PC-9 (cell line): Measurements from ENCODE around the gene ZNF528. TPM values are rescaled to one million over a fixed set of nuclear protein-coding genes. Genes with fewer than 3 reads are reported as not detected.

Experiments used
- BruUV-seq: library from RNA; stranded (reverse); fragments of 400-500 nt; replicated peaks from 2 replicates; lab custom pipeline; 2021; lab: Mats Ljungman, UMichigan
- CTCF ChIA-PET: fragments of 300-600 bp; sonication (Branson Sonifier 250); formaldehyde crosslinking; loops from one replicate; lab custom pipeline; 2022; ENCODE audit warnings: antibody characterized with exemption; lab: Charles Lee
- POLR2A ChIA-PET: fragments of 300-600 bp; sonication (Branson Sonifier 250); formaldehyde crosslinking; loops from one replicate; lab custom pipeline; 2022; ENCODE audit warnings: antibody characterized with exemption; ENCODE audit not compliant: unreplicated experiment; lab: Charles Lee
- DNase-seq, 2 experiments: peaks; one replicate each; pipeline versions ENCODE4 v3.0.0 to v3.0.0-alpha.2; 2015 to 2022; ENCODE audit warnings: mixed read lengths in 1 of 2
- H2AFZ ChIP-seq: fragments of 200-600 bp; sonication (generic); 2 replicates; pipeline ENCODE4 v1.8.1; 2017; ENCODE audit warnings: antibody characterized with exemption
- H3F3A ChIP-seq: fragments of 200-600 bp; sonication (generic); 2 replicates; pipeline ENCODE4 v1.8.1; 2017; ENCODE audit warnings: antibody characterized with exemption, mild to moderate bottlenecking, low read depth; ENCODE audit not compliant: insufficient read depth
- H3K27ac ChIP-seq: fragments of 200-600 bp; sonication (generic); 2 replicates; pipeline ENCODE4 v1.6.1; 2016; ENCODE audit warnings: mixed run types
- H3K27me3 ChIP-seq: fragments of 200-600 bp; sonication (generic); 2 replicates; pipeline ENCODE4 v1.6.1; 2016; ENCODE audit warnings: low read depth, mixed run types; ENCODE audit not compliant: insufficient read depth
- H3K36me3 ChIP-seq: fragments of 200-600 bp; sonication (generic); 2 replicates; pipeline ENCODE4 v1.6.1; 2016; ENCODE audit warnings: low read depth, mixed run types
- H3K4me1 ChIP-seq: fragments of 200-600 bp; sonication (generic); replicated peaks from 2 replicates; pipeline ENCODE4 v1.6.1; 2016; ENCODE audit warnings: mixed run types; ENCODE audit not compliant: insufficient read depth
- H3K4me2 ChIP-seq: fragments of 200-600 bp; sonication (generic); 2 replicates; pipeline ENCODE4 v1.6.1; 2017; ENCODE audit warnings: mixed run types
- H3K4me3 ChIP-seq: fragments of 200-600 bp; sonication (generic); 2 replicates; pipeline ENCODE4 v1.6.1; 2016; ENCODE audit warnings: mixed run types
- H3K79me2 ChIP-seq: fragments of 200-600 bp; sonication (generic); 2 replicates; pipeline ENCODE4 v1.6.1; 2017; ENCODE audit warnings: low read depth, mixed run types
- H3K9me2 ChIP-seq: fragments of 200-600 bp; sonication (generic); 2 replicates; pipeline ENCODE4 v1.8.1; 2017; ENCODE audit warnings: mild to moderate bottlenecking; ENCODE audit not compliant: insufficient read depth
- H3K9me3 ChIP-seq: fragments of 200-600 bp; sonication (generic); 2 replicates; pipeline ENCODE4 v1.8.1; 2016; ENCODE audit warnings: low read depth; ENCODE audit not compliant: insufficient read depth
- H4K20me1 ChIP-seq: fragments of 200-600 bp; sonication (generic); 2 replicates; pipeline ENCODE4 v1.8.1; 2017; ENCODE audit not compliant: insufficient read depth
- EZH2 ChIP-seq: fragments of 200-600 bp; sonication (generic); IDR thresholded peaks from 2 replicates; pipeline ENCODE4 v1.8.0; 2017; ENCODE audit warnings: antibody characterized with exemption, low read depth
- intact Hi-C: fragments of 100-400 bp; cut with micrococcal nuclease; formaldehyde crosslinking; loops from one replicate; pipeline ENCODE4 v1.10.0; 2022; ENCODE audit not compliant: unreplicated experiment
- total RNA-seq: library from RNA; stranded (reverse); gene quantifications from 2 replicates; pipeline ENCODE4 v1.2.3, GENCODE V29; 2021
- TF ChIP-seq, protein P1 (sequence below): fragments of 200-600 bp; sonication (generic); conservative IDR thresholded peaks from 2 replicates; pipeline ENCODE4 v1.6.1; 2017; ENCODE audit warnings: mixed run types, antibody characterized with exemption, mild to moderate bottlenecking, moderate library complexity

ZNF528 gene
- total RNA-seq, 1 experiment from 2014 or later: 32.6 TPM

DNA sequence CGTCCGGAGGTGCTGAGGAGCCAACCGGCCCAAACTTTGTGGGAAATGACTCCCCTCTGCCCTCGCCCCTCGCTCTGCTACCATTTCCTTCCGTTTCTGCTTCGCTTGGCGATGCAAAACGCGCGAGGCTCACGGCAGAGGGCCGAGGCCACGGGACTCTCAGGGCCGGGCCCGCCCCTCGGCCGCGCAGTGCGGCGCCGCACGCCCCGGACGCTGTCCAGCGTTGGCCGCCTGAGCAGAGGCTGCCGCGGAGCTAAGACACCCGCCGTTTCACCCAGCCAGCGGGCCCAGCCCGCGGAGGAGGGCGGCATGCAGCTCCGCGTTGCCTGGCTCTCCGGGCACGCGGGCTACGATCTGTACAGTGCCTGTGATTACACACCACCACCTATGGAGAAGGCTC lies 53.6 kb downstream of the ZNF528 start:
- Histone ChIP-seq H3F3A (no peaks in the 10 kb centered on the region), H3K4me2 (no peak overlapping the region), H2AFZ (no peak overlapping the region), H3K9me2 (no peaks in the 10 kb centered on the region), H3K4me1 (no peaks in the 10 kb centered on the region), H3K9me3 (peaks cover 22% of the 10 kb centered on the region), H3K4me3 (no peak overlapping the region), H3K79me2 (no peaks in the 10 kb centered on the region), H4K20me1 (no peaks in the 10 kb centered on the region), H3K27me3 (no peaks in the 10 kb centered on the region), H3K27ac (no peak overlapping the region), H3K36me3 (no peaks in the 10 kb centered on the region)
- CTCF ChIA-PET: no interaction called here
- TF ChIP-seq, protein P1, sequence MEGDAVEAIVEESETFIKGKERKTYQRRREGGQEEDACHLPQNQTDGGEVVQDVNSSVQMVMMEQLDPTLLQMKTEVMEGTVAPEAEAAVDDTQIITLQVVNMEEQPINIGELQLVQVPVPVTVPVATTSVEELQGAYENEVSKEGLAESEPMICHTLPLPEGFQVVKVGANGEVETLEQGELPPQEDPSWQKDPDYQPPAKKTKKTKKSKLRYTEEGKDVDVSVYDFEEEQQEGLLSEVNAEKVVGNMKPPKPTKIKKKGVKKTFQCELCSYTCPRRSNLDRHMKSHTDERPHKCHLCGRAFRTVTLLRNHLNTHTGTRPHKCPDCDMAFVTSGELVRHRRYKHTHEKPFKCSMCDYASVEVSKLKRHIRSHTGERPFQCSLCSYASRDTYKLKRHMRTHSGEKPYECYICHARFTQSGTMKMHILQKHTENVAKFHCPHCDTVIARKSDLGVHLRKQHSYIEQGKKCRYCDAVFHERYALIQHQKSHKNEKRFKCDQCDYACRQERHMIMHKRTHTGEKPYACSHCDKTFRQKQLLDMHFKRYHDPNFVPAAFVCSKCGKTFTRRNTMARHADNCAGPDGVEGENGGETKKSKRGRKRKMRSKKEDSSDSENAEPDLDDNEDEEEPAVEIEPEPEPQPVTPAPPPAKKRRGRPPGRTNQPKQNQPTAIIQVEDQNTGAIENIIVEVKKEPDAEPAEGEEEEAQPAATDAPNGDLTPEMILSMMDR: no peak
- TF ChIP-seq EZH2: no peak
- intact Hi-C loops: no loop called here
- POLR2A ChIA-PET: no interaction called here
- no TSS peak for BruUV-seq
- DNase-seq: no peak

DNA sequence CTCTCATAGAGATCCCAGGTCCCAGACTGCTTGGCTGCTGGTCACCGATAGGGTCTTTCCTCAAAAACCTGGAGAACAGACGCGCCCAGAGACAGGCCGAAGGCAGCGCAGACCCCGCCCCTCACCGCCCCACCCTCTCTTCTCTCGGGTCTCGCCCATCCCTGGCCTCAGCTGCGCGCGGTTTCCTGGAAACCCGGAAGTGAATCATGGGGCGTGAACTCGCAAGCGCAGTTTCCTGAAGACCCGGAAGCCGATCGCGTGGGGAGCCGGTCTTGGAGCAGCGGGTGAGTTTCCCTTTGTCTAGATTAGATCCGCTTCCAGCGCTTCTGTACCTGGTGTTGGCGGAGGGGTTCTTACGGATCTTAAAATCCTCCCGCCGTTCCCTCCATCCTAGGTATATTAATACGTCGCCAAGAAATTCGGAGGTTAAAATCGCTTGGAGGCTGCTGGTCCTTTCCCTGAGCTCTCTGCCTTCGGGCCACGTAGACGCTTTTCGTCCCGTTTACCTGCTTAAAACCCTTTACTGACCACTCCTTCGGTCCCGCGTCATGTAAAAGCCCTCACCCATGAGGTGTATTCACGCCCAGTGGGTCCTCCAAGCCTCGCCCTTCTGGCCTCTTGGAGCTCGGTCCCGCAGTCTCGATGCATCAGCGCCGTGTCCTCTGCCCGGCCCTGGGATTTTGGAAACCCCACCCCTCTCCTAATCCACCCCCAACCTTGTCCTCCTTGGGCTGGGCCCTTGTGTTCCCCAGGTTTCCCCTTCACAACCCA lies 55.9 kb downstream of the ZNF528 start, which contains the start of gene ZNF578:
Gene ZNF578, plus strand, starts transcription at position 230 of the 771 bp plus-strand sequence. CDS start 48,293 bp downstream, outside the sequence.
- no peaks in the 10 kb centered on the region for H3K4me1 ChIP-seq
- H3K4me3 ChIP-seq: no peak within 1 kb of the TSS
- TF ChIP-seq, protein P1: no peak
- TF ChIP-seq EZH2: no peak
- H3F3A ChIP-seq: no peaks in the 10 kb centered on the region
- intact Hi-C loops: no loop called here
- BruUV-seq: no TSS peak
- POLR2A ChIA-PET: no interaction called here
- peaks cover 22% of the 10 kb centered on the region for H3K9me3 ChIP-seq
- H3K27me3 ChIP-seq: no peaks in the 10 kb centered on the region
- no peaks in the 10 kb centered on the region for H3K79me2 ChIP-seq
- CTCF ChIA-PET: no interaction called here
- no peaks in the 10 kb centered on the region for H3K36me3 ChIP-seq
- DNase-seq: peak in 1 of 2 experiments; percentile 8
- H2AFZ ChIP-seq: peak within 1 kb of the TSS; percentile 61; the same call in 1 of the 2 replicates
- no peak within 1 kb of the TSS for H3K27ac ChIP-seq
- no peaks in the 10 kb centered on the region for H3K9me2 ChIP-seq
- no peaks in the 10 kb centered on the region for H4K20me1 ChIP-seq
- no peak within 1 kb of the TSS for H3K4me2 ChIP-seq

DNA sequence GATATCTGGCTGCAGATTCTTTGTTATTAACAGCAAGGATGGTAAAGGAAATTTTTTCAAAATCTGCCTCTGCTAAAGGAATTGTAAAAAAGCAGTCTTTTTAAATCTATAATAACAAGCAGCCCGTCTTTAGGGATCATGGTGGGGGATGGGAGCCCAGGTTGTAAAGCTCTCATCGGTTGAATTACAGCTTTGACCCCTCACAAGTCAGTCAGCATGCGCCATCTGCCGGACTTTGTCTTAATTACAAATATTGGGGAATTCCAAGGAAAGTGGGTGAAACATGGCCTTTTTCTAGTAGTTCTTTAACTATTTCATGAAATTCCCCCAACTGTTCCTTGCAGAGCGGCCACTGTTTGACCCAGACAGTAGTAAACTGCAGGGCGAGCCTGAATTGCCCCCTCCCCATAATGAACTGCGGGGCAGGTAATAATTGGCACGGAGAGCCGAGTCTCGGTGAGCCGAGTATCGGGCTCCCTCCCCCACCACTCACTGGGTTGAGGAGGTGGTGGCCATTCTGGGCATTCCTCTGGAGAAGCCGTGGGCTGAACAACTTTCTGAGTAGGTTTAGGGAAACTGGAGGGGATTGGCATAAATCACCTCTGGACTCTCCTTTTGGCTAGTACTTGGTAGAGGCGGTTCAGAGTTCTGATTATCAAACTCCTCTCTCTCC lies 67.3 kb downstream of the ZNF528 start:
- peaks cover 28% of the 10 kb centered on the region for H3K9me3 ChIP-seq

More for the DNA sequence above, 67.3 kb downstream of the ZNF528 start:
- no peaks in the 10 kb centered on the region for H4K20me1 ChIP-seq
- no TSS peak for BruUV-seq
- H3K9me2 ChIP-seq: no peaks in the 10 kb centered on the region
- peak in 1 of 2 experiments; percentile 22 for DNase-seq
- no peak overlapping the region for H2AFZ ChIP-seq
- H3K4me2 ChIP-seq: no peak overlapping the region
- no peaks in the 10 kb centered on the region for H3F3A ChIP-seq
- POLR2A ChIA-PET: no interaction called here
- intact Hi-C loops: no loop called here
- no peaks in the 10 kb centered on the region for H3K27me3 ChIP-seq
- H3K27ac ChIP-seq: no peak overlapping the region
- TF ChIP-seq, protein P1: peak; percentile 61
- TF ChIP-seq EZH2: no peak
- CTCF ChIA-PET: no interaction called here
- H3K4me1 ChIP-seq: no peaks in the 10 kb centered on the region
- no peak overlapping the region for H3K4me3 ChIP-seq
- H3K36me3 ChIP-seq: no peaks in the 10 kb centered on the region
- no peaks in the 10 kb centered on the region for H3K79me2 ChIP-seq

Other genes starting within 250 kb of the ZNF528 start
- 12.2 and 14.3 TPM in 2 replicates for gene ZNF836, start 226.2 kb upstream of the ZNF528 start, total RNA-seq
- 316 and 324 TPM in 2 replicates for gene PPP2R1A, start 207.8 kb upstream of the ZNF528 start, total RNA-seq
- 18.3 and 18.8 TPM in 2 replicates for gene ZNF766, start 128.3 kb upstream of the ZNF528 start, total RNA-seq
- 8.7 and 10.2 TPM in 2 replicates for gene ZNF480, start 100.7 kb upstream of the ZNF528 start, total RNA-seq
- gene ZNF610, start 61.6 kb upstream of the ZNF528 start, total RNA-seq: 1.8 and 2.6 TPM in 2 replicates
- gene ZNF880, start 27.9 kb upstream of the ZNF528 start, total RNA-seq: 20.8 and 27.3 TPM in 2 replicates
- gene ZNF534, start 31.3 kb downstream of the ZNF528 start, total RNA-seq: not detected in 2 replicates
- gene ZNF578, start 55.7 kb downstream of the ZNF528 start, total RNA-seq: not detected in 2 replicates
- gene ZNF808, start 129.8 kb downstream of the ZNF528 start, total RNA-seq: 24.1 and 26.6 TPM in 2 replicates
- 22.1 and 24.2 TPM in 2 replicates for gene ZNF701, start 172.4 kb downstream of the ZNF528 start, total RNA-seq
- 54.6 and 60.6 TPM in 2 replicates for gene ZNF83, start 240.5 kb downstream of the ZNF528 start, total RNA-seq